Esophagus (tissue), 2 donors: ENCODE measurements around the gene HACE1. TPM values are rescaled to one million over a fixed set of nuclear protein-coding genes. Genes with fewer than 3 reads are reported as not detected.

Source experiments
- H3K27ac ChIP-seq, 2 donors: one replicate each; pipeline ENCODE4 v1.5.1; 2013; ENCODE audit warnings: low read depth in 2 of 2, mild to moderate bottlenecking in 2 of 2, inconsistent platforms in 1 of 2, low read length in 1 of 2, moderate library complexity in 1 of 2
- H3K27me3 ChIP-seq, 2 donors: one replicate each; pipeline ENCODE4 v1.6.1; 2013; ENCODE audit warnings: low read length in 2 of 2, control low read depth in 1 of 2, mild to moderate bottlenecking in 1 of 2; ENCODE audit not compliant: insufficient read depth in 2 of 2, control insufficient read depth in 1 of 2
- H3K36me3 ChIP-seq, 2 donors: one replicate each; pipeline ENCODE4 v1.6.1; 2013; ENCODE audit warnings: low read length in 1 of 2; ENCODE audit not compliant: control insufficient read depth in 2 of 2, insufficient read depth in 2 of 2
- H3K4me1 ChIP-seq, 2 donors: one replicate each; pipeline ENCODE4 v1.6.1; 2013; ENCODE audit warnings: low read length in 1 of 2; ENCODE audit not compliant: control insufficient read depth in 2 of 2, insufficient read depth in 2 of 2
- H3K4me3 ChIP-seq, 2 donors: one replicate each; pipeline ENCODE4 v1.5.1; 2013; ENCODE audit warnings: low read length in 2 of 2, mild to moderate bottlenecking in 2 of 2, low read depth in 1 of 2, moderate library complexity in 1 of 2
- H3K9me3 ChIP-seq, 2 donors: one replicate each; pipeline ENCODE4 v1.6.1; 2013; ENCODE audit warnings: mild to moderate bottlenecking in 2 of 2, low read depth in 1 of 2, low read length in 1 of 2, moderate library complexity in 1 of 2; ENCODE audit not compliant: control insufficient read depth in 2 of 2, insufficient read depth in 1 of 2
- WGBS, 2 donors: extraction: QIAGEN DNeasy Blood & Tissue Kit; methylation state at CpG; one replicate each; pipeline ENCODE4 v1.1.7; 2013; 5-methylcytosine and 5-hydroxymethylcytosine counted together
- polyA plus RNA-seq, 2 donors: library from polyadenylated mRNA; stranded (reverse); fragments of 200-250 nt; gene quantifications; one replicate each; pipeline ENCODE4 v1.2.3, GENCODE V29; 2013
- donor health status: healthy with polysubstance abuse.
- donor health status: Bipolar disorder and iron deficiency.

HACE1 gene
- polyA plus RNA-seq, 2 donors: 6.4 to 8.6 TPM

- Histone ChIP-seq H3K27ac (no peak overlapping the region), H3K36me3 (no peaks in the 10 kb centered on the region), H3K27me3 (no peaks in the 10 kb centered on the region), H3K4me3 (no peak overlapping the region), H3K4me1 (no peaks in the 10 kb centered on the region), H3K9me3 (no peaks in the 10 kb centered on the region)
- WGBS, 2 donors: 55 to 60% methylated on average over 6 of the region's 6 CpGs
These were observed 173.7 kb downstream of the HACE1 start for GRCh38 chr6:104685871-104686549.

DNA sequence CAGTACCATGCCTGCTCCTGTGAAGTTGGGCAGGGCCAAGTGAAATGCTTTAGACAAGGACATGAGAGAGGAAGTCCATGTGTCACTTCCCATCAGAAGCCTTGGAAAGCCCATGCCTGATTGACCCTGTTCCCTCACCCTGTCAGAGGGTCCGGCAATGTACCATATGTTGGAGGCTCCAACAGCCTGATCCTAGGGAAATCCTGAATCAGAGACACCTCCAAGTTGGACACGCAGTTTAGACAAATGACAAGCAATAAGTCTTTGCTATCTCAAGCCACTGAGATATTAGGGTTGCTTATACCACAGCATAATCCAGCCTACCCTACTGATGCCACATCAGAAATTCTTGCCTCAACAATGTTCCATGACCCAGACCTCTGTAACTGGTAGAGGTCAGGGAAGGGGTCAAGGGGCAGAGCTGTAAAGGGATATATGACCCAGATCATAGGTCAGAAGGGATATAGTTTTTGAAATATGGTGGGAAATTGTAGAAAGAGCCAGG is 174.8 kb downstream of the HACE1 start:
- Histone ChIP-seq H3K27ac (no peak overlapping the region), H3K27me3 (no peaks in the 10 kb centered on the region), H3K4me3 (no peak overlapping the region), H3K4me1 (no peaks in the 10 kb centered on the region), H3K36me3 (no peaks in the 10 kb centered on the region), H3K9me3 (no peaks in the 10 kb centered on the region)
- 87 to 94% methylated on average over 2 of the region's 2 CpGs for WGBS, 2 donors

GRCh38 chr6:104683809-104684208 is 175.9 kb downstream of the HACE1 start:
- no peaks in the 10 kb centered on the region for H3K9me3 ChIP-seq
- no peaks in the 10 kb centered on the region for H3K4me1 ChIP-seq
- no peak overlapping the region for H3K27ac ChIP-seq
- no peaks in the 10 kb centered on the region for H3K27me3 ChIP-seq
- no peaks in the 10 kb centered on the region for H3K36me3 ChIP-seq
- no peak overlapping the region for H3K4me3 ChIP-seq
- 85 to 91% methylated on average over 4 of the region's 4 CpGs for WGBS, 2 donors

DNA sequence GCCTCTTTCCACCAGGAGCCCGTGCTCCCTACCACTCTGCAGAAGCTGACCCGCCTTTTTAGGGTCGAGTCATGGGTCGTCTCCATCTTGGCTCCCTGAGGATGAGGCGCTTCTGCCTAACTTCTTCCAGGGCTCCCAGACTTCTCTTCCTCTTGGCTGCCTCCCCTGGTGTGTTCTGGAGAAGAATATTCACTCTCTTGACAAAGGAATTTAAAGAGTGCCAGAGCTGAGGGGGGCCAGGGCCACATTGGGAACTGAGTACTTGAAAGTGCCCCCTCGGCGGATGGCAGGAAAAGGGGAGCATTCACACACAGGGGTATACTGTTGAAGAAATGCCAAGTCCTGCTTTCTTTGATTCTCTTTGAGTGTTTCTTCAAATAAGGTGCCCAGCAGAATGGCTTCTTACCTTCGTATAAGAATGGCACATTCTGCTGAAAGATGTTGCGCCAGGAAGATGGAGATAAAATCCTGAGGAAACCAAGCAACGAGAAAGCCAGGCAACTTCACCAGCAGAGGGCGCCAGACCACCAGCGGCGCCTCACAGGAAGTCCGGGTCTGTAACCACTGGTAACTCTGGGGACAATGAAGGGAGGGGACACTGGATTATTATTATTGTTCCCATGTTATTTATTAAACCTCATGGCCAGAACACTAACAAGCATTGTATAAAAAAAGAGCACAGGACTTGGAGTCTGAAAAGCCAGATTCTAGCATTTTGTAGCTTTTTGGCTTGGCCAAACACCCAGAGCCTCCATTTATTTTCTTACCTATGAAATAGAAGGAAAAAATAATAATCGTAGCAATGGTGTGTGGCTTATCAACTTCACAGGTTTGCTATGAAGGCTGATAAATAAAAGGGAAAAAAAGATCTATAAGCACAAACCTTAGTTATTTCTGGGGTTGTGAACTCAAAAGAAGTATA is 176.7 kb downstream of the HACE1 start:
- Histone ChIP-seq H3K36me3 (no peaks in the 10 kb centered on the region), H3K27me3 (no peaks in the 10 kb centered on the region), H3K4me3 (no peak overlapping the region), H3K27ac (no peak overlapping the region), H3K4me1 (no peaks in the 10 kb centered on the region), H3K9me3 (no peaks in the 10 kb centered on the region)
- WGBS, 2 donors: 60 to 65% methylated on average over 15 of the region's 15 CpGs

GRCh38 chr6:104680539-104680938 is 179.2 kb downstream of the HACE1 start:
- Histone ChIP-seq H3K9me3 (no peaks in the 10 kb centered on the region), H3K36me3 (no peaks in the 10 kb centered on the region), H3K4me1 (no peaks in the 10 kb centered on the region), H3K27ac (no peak overlapping the region), H3K27me3 (no peaks in the 10 kb centered on the region), H3K4me3 (no peak overlapping the region)
- 65 to 66% methylated on average over 2 of the region's 2 CpGs for WGBS, 2 donors

DNA sequence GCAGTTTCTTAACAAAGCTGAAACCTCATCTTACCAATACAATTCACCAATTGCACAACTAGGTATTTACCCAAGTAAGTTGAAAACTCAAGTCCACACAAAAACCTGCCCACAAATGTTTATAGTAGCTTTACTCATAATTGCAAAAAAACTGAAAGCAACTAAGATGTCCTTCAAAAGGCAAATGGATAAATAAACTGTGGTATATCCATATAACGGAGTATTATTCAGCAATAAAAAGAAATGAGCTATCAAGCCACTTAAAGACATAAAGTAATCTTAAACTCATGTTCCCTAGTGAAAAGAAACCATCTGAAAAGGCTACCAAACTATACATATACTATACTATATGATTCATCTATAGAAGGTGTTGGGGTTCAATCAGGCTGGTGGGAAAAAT is 179.7 kb downstream of the HACE1 start:
- H3K27ac ChIP-seq: no peak overlapping the region
- no peaks in the 10 kb centered on the region for H3K27me3 ChIP-seq
- 51 to 90% methylated on average over 1 of the region's 1 CpG for WGBS, 2 donors
- no peaks in the 10 kb centered on the region for H3K9me3 ChIP-seq
- H3K36me3 ChIP-seq: no peaks in the 10 kb centered on the region
- no peaks in the 10 kb centered on the region for H3K4me1 ChIP-seq
- no peak overlapping the region for H3K4me3 ChIP-seq

Other genes starting within 250 kb of the HACE1 start
- gene LIN28B, start 97.2 kb upstream of the HACE1 start, polyA plus RNA-seq: not detected